Femur (tissue), 1 donor: ENCODE results near the gene UGT1A9.
"Not testable (repeated sequence)": the region's sequence is repeated elsewhere in the genome, so short reads cannot be mapped to it uniquely, and the experiment has no call there.

Experiments
- DNase-seq: peaks from one replicate; pipeline ENCODE4 v3.0.0-alpha.2; 2017

The UGT1A9 gene

DNA sequence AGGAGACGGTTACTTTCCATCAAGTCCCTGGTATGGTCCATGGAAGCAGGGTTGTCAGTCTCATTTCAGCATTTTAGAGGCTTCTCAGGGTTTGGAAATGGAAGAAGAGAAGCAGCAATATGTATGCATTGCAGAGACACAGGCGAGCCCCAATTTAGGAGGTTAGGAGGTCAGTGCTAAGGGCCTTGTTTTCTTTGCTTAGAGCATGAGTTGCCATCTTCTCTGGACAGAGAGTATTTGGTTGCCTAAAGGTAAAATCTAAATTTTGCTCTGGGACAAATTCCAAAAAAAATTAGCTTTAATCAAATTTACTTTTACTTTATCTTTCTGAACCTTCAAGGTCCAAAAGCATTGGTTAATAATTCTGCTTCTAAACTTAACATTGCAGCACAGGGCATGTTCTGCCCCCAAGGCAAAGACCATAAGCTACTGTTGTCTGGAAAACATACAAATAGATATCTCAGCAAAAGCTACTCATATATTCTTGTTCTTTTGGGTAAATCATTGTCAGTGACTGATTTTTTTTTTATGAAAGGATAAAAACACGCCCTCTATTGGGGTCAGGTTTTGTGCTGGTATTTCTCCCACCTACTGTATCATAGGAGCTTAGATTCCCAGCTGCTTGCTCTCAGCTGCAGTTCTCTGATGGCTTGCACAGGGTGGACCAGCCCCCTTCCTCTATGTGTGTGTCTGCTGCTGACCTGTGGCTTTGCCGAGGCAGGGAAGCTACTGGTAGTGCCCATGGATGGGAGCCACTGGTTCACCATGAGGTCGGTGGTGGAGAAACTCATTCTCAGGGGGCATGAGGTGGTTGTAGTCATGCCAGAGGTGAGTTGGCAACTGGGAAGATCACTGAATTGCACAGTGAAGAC is at the start of gene UGT1A9:
UGT1A9 (plus strand) TSS at position 609 of the 872 bp plus-strand sequence; CDS start at position 646, 37 bp downstream.
- no peak for DNase-seq

DNA sequence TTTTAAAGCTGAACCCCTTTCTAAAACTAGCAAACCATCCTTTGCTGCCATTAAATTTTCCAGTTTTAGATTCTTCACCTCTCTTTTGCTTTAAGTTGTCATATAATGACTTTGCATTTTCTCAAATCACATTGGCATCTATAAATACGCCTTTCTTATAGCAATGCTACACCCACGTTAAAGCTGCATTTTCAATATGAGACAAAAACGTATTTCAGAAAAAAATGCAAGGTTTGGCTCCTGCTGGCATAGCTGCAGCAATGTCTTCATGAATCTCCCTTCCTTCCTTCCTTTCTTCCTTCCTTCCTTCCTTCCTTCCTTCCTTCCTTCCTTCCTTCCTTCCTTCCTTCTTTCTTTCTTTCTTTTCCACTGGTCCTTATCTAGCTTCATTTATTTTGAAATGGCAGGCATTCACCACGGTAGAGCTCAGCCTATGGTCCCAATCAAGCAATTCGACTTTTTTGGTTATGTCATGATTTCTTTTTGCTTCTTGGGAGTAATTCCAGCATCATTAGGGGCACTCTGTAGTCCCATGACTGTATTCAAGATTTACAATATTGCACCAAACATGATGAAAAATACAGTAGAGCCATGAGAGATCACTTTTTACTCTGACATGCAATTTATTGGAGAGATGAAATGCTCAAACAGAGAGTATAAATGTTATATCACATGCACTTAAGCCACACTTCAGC is 44.2 kb upstream of the UGT1A9 start:
- DNase-seq: no peak

DNA sequence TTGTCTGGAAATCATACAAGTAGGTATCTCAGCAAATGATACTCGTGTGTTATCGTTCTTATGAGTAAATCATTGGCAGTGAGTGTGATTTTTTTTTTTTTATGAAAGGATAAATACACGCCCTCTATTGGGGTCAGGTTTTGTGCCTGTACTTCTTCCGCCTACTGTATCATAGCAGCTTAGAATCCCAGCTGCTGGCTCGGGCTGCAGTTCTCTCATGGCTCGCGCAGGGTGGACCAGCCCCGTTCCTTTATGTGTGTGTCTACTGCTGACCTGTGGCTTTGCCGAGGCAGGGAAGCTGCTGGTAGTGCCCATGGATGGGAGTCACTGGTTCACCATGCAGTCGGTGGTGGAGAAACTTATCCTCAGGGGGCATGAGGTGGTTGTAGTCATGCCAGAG is 35.4 kb upstream of the UGT1A9 start, which contains the start of gene UGT1A10:
UGT1A10 (plus strand) TSS at position 143 of the 400 bp plus-strand sequence; CDS start at position 218, 75 bp downstream.
- not testable (repeated sequence) for DNase-seq

DNA sequence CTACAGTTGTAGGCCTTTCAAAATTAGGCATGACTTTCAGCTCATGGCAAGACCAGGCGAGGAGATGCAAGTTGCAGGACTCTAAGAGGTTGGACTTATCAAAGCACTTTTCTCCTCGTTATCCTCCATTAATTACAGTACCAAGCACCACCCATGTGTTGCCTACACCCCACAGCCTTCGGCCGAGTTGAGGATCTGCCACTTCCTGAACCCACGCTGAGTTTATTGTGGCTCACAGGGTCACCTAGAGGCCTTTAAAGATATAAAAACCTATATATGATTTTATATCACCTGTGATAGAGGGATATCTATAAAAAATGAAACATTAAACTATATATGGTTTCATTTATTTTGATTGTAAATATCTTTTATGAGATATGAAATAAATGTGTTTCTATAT is 32.9 kb upstream of the UGT1A9 start:
- DNase-seq: no peak

DNA sequence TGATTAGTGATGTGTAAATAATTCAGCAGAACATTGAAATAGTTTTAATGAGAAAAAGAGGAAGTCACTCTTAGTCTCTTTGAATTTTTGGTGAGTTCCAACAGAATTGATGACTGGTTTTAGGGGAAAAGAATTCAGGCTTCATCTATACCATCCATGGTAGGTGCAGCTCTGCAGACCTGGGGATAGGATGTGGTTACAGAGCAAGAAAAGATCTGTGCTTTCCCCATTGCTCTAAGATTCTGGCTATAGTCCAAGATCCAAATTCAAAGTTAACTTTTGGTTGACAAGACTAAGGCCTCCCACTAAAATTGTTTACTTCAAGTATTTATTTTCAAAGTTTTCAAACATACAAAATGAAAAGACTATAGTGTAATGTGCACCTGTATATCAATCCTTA is 31.8 kb upstream of the UGT1A9 start:
- no peak for DNase-seq

GRCh38 chr2:233643128-233643527 is 28.6 kb upstream of the UGT1A9 start:
- no peak for DNase-seq

GRCh38 chr2:233646033-233646432 is 25.7 kb upstream of the UGT1A9 start:
- not testable (repeated sequence) for DNase-seq

GRCh38 chr2:233650981-233651380 is 20.7 kb upstream of the UGT1A9 start:
- DNase-seq: no peak

DNA sequence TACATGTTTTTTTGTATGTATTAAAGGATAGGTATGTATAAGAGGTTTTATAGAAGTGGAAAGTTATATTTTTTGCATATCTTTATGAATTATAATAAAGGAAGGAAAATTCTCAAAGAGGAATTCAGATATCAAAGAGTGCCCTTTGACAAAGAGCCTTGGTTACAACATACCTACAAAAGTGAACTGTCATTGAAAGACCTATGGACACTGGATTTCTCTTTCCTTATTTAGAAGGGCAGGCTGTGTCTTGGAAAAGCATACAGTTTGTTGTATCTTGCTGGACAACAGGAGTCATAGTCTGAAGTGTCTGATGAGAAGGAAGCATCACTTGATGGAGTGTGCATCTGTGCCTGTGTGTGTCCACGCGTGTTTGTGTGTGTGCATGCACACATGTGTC is 20.3 kb upstream of the UGT1A9 start:
- DNase-seq: no peak

- no peak for DNase-seq
Measured at GRCh38 chr2:233654501-233654900, 17.2 kb upstream of the UGT1A9 start.

- no peak for DNase-seq
Measured at GRCh38 chr2:233655043-233655442, 16.7 kb upstream of the UGT1A9 start.

GRCh38 chr2:233655943-233656342 is 15.8 kb upstream of the UGT1A9 start:
- not testable (repeated sequence) for DNase-seq

DNA sequence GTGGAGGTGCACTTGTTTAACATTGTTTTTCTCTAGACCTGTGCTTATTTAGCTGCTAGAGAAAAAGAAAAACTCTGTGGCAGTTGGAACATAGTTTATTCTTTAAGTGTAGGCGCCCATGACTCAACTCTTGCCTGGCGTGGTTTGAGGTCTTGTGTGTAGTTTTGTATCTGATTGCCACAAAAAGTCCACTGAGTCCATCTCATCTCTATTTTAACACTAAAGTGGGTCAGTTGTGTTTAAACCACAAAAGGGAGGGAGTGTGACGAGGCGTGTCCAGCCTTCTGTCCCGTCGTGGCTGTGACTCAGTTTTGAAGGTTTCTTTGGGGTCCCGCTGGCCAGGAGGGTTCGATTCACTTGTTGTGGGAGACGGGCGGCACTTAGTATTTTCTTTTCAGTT is 15.3 kb upstream of the UGT1A9 start:
- DNase-seq: no peak

DNA sequence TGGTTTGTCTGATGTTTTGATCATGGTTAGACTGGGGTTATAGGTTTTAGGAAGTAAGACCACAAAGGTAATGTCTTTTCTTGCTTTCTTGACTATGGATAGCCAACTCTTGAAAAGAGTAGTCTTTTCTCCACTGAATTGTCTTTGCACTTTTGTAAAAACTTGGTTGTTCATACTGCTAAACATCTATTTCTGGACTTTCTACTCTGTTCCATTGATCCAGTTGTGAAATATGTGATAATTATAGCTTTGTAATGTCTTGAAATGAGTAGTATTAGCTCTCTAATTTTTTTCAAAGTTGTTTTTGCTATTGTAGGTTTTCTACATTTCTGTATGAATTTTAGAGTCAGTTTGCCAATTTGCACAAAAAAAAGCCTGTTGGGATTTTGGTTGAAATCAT is 13.1 kb upstream of the UGT1A9 start:
- no peak for DNase-seq

GRCh38 chr2:233663911-233664310 is 7.8 kb upstream of the UGT1A9 start:
- DNase-seq: no peak

DNA sequence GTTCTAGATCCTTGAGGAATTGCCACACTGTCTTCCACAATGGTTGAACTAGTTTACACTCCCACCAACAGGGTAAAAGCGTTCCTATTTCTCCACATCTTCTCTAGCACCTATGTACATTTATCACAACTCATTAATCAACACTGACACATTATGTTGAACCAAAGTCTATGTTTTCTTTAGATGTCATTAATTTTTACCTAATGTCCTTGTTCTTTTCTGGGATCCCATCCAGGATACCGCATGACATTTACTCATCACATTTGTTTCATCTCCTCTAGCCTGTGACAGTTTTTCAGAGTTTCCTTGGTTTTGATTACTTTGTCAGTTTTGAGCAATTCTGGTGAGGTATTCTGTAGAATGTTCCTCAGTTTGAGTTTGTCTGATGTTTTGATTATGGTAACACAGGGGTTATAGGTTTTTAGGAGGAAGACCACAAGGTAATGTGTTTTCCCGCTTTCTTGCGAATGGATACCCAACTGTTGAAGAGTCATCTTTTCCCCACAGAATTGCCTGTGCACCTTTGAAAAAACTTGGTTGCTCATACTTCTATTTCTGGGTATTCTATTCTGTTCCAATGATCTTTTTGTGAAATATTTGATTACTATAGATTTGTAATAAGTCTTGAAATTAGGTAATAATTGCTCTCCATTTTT is 3.0 kb upstream of the UGT1A9 start:
- DNase-seq: no peak

DNA sequence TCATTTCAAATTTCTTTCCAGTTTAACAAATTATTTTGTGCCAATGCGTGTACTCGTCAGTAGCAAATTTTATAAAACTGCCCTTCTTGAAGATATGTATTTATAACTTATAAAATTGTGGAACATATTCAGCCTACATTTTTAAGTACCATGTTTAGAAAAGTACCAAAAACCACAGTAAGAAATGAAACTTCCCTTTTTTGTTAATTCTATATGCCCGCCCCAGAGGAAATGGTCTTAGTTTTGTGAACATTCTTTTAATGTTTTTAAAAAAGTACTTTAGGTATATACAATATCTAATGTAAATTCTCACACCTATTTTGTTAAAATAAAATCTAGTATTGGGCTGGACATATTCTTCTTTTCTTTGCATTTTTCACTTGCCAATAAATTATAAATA is 1.2 kb downstream of the UGT1A9 start:
- DNase-seq: no peak

GRCh38 chr2:233673896-233674295 is 2.2 kb downstream of the UGT1A9 start:
- no peak for DNase-seq

DNA sequence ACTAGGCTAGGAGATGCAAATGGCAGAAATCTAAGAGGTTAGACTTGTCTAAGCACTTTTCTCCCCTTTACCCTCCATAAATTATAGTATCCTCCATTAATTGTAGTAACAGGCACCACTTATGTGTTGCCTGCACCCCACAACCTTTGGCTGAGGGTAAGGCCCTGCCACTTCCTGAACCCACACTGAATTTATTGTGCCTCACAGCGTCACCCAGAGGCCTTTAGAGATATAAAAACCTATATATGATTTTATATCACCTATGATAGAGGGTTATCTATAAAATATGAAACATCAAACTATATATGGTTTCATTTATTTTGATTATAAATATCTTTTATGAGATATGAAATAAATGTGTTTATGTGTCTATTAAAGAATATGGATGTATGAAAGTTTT is 2.6 kb downstream of the UGT1A9 start:
- no peak for DNase-seq

DNA sequence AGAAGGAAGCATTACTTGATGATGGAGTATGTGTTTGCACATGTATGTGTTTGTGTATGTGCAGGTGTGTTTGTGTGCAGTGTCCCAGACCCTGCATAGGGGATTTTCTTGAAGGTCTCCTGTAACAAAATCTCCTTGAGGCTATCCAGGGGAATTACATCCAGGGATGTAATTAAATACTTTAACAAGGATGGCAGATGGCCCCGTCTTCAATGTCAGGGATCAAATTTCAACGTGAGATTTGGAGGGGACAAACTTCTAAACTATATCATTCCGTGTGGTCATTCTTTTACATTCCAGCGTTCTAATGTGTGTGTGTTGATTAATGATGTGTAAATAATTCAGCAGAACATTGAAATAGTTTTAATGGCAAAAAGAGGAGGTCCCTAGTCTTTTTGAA is 3.3 kb downstream of the UGT1A9 start:
- DNase-seq: no peak

- no peak for DNase-seq
Measured at GRCh38 chr2:233676046-233676445, 4.3 kb downstream of the UGT1A9 start.

DNA sequence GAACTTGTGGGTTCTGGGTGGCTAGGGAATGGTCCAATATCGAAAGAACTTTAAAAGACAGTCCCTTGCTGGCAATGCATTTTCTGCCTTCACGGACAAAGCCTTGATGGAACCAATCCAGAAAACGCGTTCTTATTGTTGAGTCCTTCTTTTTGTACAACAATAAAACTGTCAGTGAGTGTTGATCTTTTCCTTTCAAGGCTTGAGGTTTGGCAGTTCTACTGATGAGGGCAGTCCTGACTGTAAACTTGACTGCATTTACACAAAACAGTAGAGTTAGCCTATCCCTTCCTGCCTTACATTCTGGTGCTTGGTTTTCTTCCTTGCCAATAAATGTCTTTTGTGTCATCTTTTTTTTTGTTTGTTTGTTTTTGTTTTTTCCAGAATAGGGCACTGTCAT is 7.5 kb downstream of the UGT1A9 start:
- no peak for DNase-seq

DNA sequence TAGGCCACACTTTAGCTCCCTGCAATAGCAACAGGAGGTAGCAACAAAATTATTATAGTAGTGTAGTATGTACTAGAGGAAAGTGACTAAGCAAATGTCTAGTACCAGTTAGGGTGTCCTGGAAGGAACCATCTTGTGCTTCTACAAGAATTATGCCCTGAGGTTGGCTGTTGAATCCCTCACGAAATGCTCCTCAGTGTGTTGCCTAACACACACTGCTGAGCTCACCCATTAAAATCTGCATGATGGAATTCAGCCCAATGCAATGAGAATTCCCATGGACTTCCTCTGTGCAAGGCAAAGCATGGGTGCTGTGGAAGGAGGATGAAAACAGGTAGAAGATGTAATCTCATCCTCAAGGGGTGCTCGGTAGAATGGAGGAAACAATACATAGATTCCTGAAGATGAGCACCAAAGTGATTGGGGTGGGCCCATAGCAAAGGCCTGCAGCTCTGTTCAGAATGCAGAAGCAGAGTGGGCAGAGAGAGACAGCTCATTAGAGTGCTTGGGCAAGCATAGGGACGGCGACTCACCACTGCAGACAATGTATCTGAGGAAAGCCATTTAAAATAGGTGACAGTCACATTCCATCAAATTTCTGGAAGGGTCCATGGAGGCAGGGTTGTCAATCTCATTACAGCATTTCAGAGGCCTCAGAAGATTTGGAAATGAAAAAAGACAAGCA is 8.8 kb downstream of the UGT1A9 start:
- DNase-seq: no peak
